K562 (cell line): ENCODE data around the gene FTO. TPM values are rescaled to one million over a fixed set of nuclear protein-coding genes. Genes with fewer than 3 reads are reported as not detected.

ENCODE experiments used
- ATAC-seq: fragments of 200-7000 bp; cut with Tn5 transposase; 3 replicates; pipeline ENCODE4 v1.9.1; 2020; ENCODE audit warnings: moderate library complexity
- BruUV-seq: library from RNA; stranded (reverse); fragments of 400-500 nt; replicated peaks from 2 replicates; lab custom pipeline; 2021; lab: Mats Ljungman, UMichigan
- CTCF ChIA-PET: fragments of 300-600 bp; formaldehyde crosslinking; extraction: SDS; loops from one replicate; lab custom pipeline; 2021; ENCODE audit warnings: low intra/inter-chr PET ratio; lab: Yijun Ruan, JAX
- POLR2A ChIA-PET: fragments of 300-600, 350-650 bp; sonication (Branson Sonifier 250); formaldehyde crosslinking; extraction: SDS; loops from one replicate; lab custom pipeline; 2021; ENCODE audit warnings: antibody characterized with exemption, inconsistent platforms; lab: Yijun Ruan, JAX
- DNase-seq, 4 experiments: peaks; one replicate each; pipeline versions ENCODE4 v3.0.0 to v3.0.0-alpha.2; 2011 to 2018; ENCODE audit warnings: low spot score in 3 of 4, mixed read lengths in 3 of 4; ENCODE audit errors: extremely low read depth in 1 of 4
- FAIRE-seq: peaks from 2 replicates; lab custom pipeline; 2011; peaks lifted over from hg19 to GRCh38; lab: Jason Lieb, UNC
- H2AFZ ChIP-seq: 2 replicates; pipeline ENCODE4 v1.6.0; 2011; ENCODE audit warnings: low read depth, low read length, control low read depth, inconsistent platforms
- H3K27ac ChIP-seq: fragments of 200-600 bp; 3 replicates; pipeline ENCODE4 v1.8.0; 2011; ENCODE audit warnings: low read depth, mild to moderate bottlenecking, control low read depth, inconsistent platforms, low read length, moderate library complexity, mixed read lengths; ENCODE audit errors: extremely low read depth
- H3K27me3 ChIP-seq, 2 experiments: fragments of 300-600 bp in 1 of 2; 2 replicates in 1 of 2; 3 replicates in 1 of 2; pipeline versions ENCODE4 v1.6.0 to v1.8.0; 2011; ENCODE audit warnings: inconsistent platforms in 2 of 2, low read length in 2 of 2, mild to moderate bottlenecking in 1 of 2, mixed read lengths in 1 of 2, moderate library complexity in 1 of 2; ENCODE audit not compliant: control insufficient read depth in 2 of 2, insufficient read depth in 2 of 2
- H3K36me3 ChIP-seq: fragments of 300-600 bp; 3 replicates; pipeline ENCODE4 v1.8.0; 2011; ENCODE audit warnings: mild to moderate bottlenecking, low read length, inconsistent platforms; ENCODE audit not compliant: control insufficient read depth, insufficient read depth
- H3K4me1 ChIP-seq, 2 experiments: fragments of 200-600 bp in 1 of 2; replicated peaks in 1 of 2; 2 replicates in 1 of 2; 3 replicates in 1 of 2; pipeline versions ENCODE4 v1.5.1 to v1.8.0; 2011; ENCODE audit warnings: inconsistent platforms in 2 of 2, low read length in 2 of 2, mild to moderate bottlenecking in 1 of 2, mixed read lengths in 1 of 2, moderate library complexity in 1 of 2; ENCODE audit not compliant: control insufficient read depth in 2 of 2, insufficient read depth in 2 of 2
- H3K4me2 ChIP-seq: 2 replicates; pipeline ENCODE4 v1.6.1; 2011; ENCODE audit warnings: low read length, control low read depth, inconsistent platforms, mixed read lengths; ENCODE audit not compliant: insufficient read depth
- H3K4me3 ChIP-seq: fragments of 200-600 bp; sonication (generic), shearing (Covaris generic); 2 replicates; pipeline ENCODE4 v1.5.1; 2016; ENCODE audit warnings: control low read depth, inconsistent platforms
- H3K79me2 ChIP-seq: fragments of 200-600 bp; 3 replicates; pipeline ENCODE4 v1.8.0; 2011; ENCODE audit warnings: low read length, inconsistent platforms; ENCODE audit not compliant: control insufficient read depth, insufficient read depth
- H3K9ac ChIP-seq, 2 experiments: 2 replicates each; pipeline versions ENCODE4 v1.6.0 to v1.6.1; 2011; ENCODE audit warnings: low read depth in 2 of 2, low read length in 2 of 2, control low read depth in 1 of 2, inconsistent platforms in 1 of 2, mild to moderate bottlenecking in 1 of 2, mixed read lengths in 1 of 2; ENCODE audit not compliant: insufficient read depth in 1 of 2
- H3K9me1 ChIP-seq: one replicate; pipeline ENCODE4 v1.6.0; 2011; ENCODE audit warnings: inconsistent platforms, mild to moderate bottlenecking, low read length, moderate library complexity; ENCODE audit not compliant: control insufficient read depth, insufficient read depth
- H3K9me3 ChIP-seq: replicated peaks from 2 replicates; pipeline ENCODE4 v1.5.1; 2011; ENCODE audit warnings: low read depth, low read length, inconsistent platforms; ENCODE audit not compliant: control insufficient read depth, insufficient read depth
- H4K20me1 ChIP-seq: replicated peaks from 2 replicates; pipeline ENCODE4 v1.6.1; 2011; ENCODE audit warnings: low read length, inconsistent platforms, mixed read lengths; ENCODE audit not compliant: control insufficient read depth, insufficient read depth
- C11orf30 ChIP-seq: fragments of 450-650 bp; IDR thresholded peaks from 2 replicates; pipeline ENCODE4 v1.6.1; 2016; ENCODE audit warnings: low read depth, mild to moderate bottlenecking
- MAFG ChIP-seq: fragments of 450-650 bp; conservative IDR thresholded peaks from 2 replicates; pipeline ENCODE4 v1.6.1; 2016; ENCODE audit warnings: missing genetic modification characterization, missing compliant biosample characterization
- PHF20 ChIP-seq: fragments of 450-650 bp; IDR thresholded peaks from 2 replicates; pipeline ENCODE4 v1.6.1; 2018; ENCODE audit not compliant: partially characterized antibody
- RAD21 ChIP-seq, 2 experiments: fragments of 250-450 bp in 1 of 2; fragments of 450-650 bp in 1 of 2; sonication (Bioruptor Pico) in 1 of 2; formaldehyde crosslinking in 1 of 2; IDR thresholded peaks in 1 of 2; conservative IDR thresholded peaks in 1 of 2; 2 replicates each; pipeline versions ENCODE4 v1.4.0 to v1.8.0; 2020 to 2022; ENCODE audit warnings: mild to moderate bottlenecking in 2 of 2, moderate library complexity in 1 of 2
- SLC30A9 ChIP-seq: fragments of 250-450 bp; sonication (Bioruptor Pico); IDR thresholded peaks from 2 replicates; pipeline ENCODE4 v1.8.0; 2022; ENCODE audit warnings: mild to moderate bottlenecking, moderate library complexity
- ZNF24 ChIP-seq: fragments of 450-650 bp; IDR thresholded peaks from 2 replicates; pipeline ENCODE4 v1.6.1; 2016
- ZNF282 ChIP-seq: sonication (generic); formaldehyde crosslinking; IDR thresholded peaks from 2 replicates; pipeline ENCODE4 v1.8.1; 2023; ENCODE audit warnings: missing genetic modification reagents
- ZNF316 ChIP-seq: fragments of 450-650 bp; IDR thresholded peaks from 2 replicates; pipeline ENCODE4 v1.6.1; 2016
- WGBS: fragments of 100-300 bp; shearing (Covaris generic); methylation state at CpG from one replicate; pipeline ENCODE4 v1.1.6; 2016; ENCODE audit warnings: low coverage, mixed read lengths; ENCODE audit not compliant: insufficient coverage; ENCODE audit errors: missing lambda C conversion rate; 5-methylcytosine and 5-hydroxymethylcytosine counted together
- in situ Hi-C: fragments of 300-500 bp; cut with MboI; formaldehyde crosslinking; loops from 4 replicates; pipeline ENCODE4 v1.15.0; 2018; ENCODE audit warnings: inconsistent platforms, mixed read lengths
- intact Hi-C: fragments of 100-400 bp; cut with micrococcal nuclease; formaldehyde crosslinking; loops from 2 replicates; pipeline ENCODE4 v1.14.2; 2022
- polyA plus RNA-seq, 8 experiments: library from polyadenylated mRNA; depleted of rRNA in 4 of 8; stranded (reverse) in 5 of 8; unstranded in 3 of 8; fragments of >200 nt; fragmentation: Nextera tagmentation in 2 of 8; fragmentation: Illumina TruSeq in 1 of 8; extraction: Ambion mirVana in 2 of 8; extraction: Trizol in 1 of 8; gene quantifications; 2 replicates each; pipeline versions ENCODE4 v1.2.1 to v1.2.3, GENCODE V29; 2011 to 2014; ENCODE audit warnings: inconsistent platforms in 1 of 8, missing spikeins in 1 of 8
- total RNA-seq, 7 experiments: library from RNA; depleted of rRNA in 6 of 7; stranded (reverse); fragments of >200 nt in 6 of 7; fragmentation: Illumina TruSeq in 2 of 7; extraction: Trizol in 2 of 7; gene quantifications; 2 replicates each; pipeline versions ENCODE4 v1.2.1 to v1.2.3, GENCODE V29; 2011 to 2021; ENCODE audit warnings: low replicate concordance in 1 of 7
- TF ChIP-seq, protein P1 (sequence below): IDR thresholded peaks from 2 replicates; pipeline ENCODE4 v1.6.1; 2011; ENCODE audit warnings: borderline replicate concordance, low read depth, mild to moderate bottlenecking, moderate library complexity, low read length; ENCODE audit not compliant: insufficient read depth, poor library complexity, severe bottlenecking
- TF ChIP-seq, protein P2 (sequence below), 3 experiments: IDR thresholded peaks in 2 of 3; conservative IDR thresholded peaks in 1 of 3; 2 replicates each; pipeline ENCODE4 v1.5.1; 2011 to 2012; ENCODE audit warnings: low read length in 3 of 3, mild to moderate bottlenecking in 3 of 3, control low read depth in 2 of 3, improper control_type of control experiment in 1 of 3, inconsistent platforms in 1 of 3, low read depth in 1 of 3, mixed read lengths in 1 of 3, moderate library complexity in 1 of 3; ENCODE audit not compliant: insufficient read depth in 2 of 3
- TF ChIP-seq, protein P3 (sequence below): sonication (generic); IDR thresholded peaks from 2 replicates; pipeline ENCODE4 v1.6.1; 2016

Gene FTO
- total and polyA plus RNA-seq, 9 of the 15 experiments (the other 6 are each of a cell fraction or from before 2014, with no cell fraction given) = 11.3 to 27.7 (median 25.5) TPM

DNA sequence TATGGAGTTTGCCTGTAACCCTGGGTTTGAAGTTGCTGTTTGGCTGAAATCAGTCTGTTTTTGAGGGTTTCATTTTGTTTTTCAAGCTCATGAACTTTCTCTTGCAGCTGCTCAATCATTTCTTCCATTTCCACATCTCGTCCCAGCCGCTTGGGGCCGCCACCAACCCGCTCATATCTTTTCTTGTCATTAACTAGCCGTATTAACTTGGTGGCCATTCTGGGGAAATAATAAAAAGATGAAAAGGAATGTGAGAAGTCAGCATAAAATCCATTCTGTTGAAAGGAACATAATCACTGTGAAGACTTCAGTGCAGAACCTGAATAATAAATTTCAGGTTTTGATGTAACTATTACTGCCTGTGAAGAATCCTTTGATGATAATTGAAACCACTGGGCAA, 11.8 kb upstream of the FTO start:
- peak; percentile 61; the same call in 1 of the 2 replicates for TF ChIP-seq C11orf30
- TF ChIP-seq, protein P1, sequence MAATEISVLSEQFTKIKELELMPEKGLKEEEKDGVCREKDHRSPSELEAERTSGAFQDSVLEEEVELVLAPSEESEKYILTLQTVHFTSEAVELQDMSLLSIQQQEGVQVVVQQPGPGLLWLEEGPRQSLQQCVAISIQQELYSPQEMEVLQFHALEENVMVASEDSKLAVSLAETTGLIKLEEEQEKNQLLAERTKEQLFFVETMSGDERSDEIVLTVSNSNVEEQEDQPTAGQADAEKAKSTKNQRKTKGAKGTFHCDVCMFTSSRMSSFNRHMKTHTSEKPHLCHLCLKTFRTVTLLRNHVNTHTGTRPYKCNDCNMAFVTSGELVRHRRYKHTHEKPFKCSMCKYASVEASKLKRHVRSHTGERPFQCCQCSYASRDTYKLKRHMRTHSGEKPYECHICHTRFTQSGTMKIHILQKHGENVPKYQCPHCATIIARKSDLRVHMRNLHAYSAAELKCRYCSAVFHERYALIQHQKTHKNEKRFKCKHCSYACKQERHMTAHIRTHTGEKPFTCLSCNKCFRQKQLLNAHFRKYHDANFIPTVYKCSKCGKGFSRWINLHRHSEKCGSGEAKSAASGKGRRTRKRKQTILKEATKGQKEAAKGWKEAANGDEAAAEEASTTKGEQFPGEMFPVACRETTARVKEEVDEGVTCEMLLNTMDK = peak; percentile 47
- peak; percentile 96 for TF ChIP-seq ZNF24
- TF ChIP-seq, protein P2, sequence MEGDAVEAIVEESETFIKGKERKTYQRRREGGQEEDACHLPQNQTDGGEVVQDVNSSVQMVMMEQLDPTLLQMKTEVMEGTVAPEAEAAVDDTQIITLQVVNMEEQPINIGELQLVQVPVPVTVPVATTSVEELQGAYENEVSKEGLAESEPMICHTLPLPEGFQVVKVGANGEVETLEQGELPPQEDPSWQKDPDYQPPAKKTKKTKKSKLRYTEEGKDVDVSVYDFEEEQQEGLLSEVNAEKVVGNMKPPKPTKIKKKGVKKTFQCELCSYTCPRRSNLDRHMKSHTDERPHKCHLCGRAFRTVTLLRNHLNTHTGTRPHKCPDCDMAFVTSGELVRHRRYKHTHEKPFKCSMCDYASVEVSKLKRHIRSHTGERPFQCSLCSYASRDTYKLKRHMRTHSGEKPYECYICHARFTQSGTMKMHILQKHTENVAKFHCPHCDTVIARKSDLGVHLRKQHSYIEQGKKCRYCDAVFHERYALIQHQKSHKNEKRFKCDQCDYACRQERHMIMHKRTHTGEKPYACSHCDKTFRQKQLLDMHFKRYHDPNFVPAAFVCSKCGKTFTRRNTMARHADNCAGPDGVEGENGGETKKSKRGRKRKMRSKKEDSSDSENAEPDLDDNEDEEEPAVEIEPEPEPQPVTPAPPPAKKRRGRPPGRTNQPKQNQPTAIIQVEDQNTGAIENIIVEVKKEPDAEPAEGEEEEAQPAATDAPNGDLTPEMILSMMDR (IDR thresholded peaks at IDR 0.05 in 2 of 3, conservative IDR thresholded peaks at IDR 0.05 in 1 of 3; ENCODE audit: insufficient read depth in 2 of 3, low read depth in 1 of 3, low read length in 3 of 3) = peak; percentile 31 to 58 (median 50); a peak in 5 of 6 replicates
- TF ChIP-seq, protein P3, sequence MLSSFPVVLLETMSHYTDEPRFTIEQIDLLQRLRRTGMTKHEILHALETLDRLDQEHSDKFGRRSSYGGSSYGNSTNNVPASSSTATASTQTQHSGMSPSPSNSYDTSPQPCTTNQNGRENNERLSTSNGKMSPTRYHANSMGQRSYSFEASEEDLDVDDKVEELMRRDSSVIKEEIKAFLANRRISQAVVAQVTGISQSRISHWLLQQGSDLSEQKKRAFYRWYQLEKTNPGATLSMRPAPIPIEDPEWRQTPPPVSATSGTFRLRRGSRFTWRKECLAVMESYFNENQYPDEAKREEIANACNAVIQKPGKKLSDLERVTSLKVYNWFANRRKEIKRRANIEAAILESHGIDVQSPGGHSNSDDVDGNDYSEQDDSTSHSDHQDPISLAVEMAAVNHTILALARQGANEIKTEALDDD = peak; percentile 42; the same call in 1 of the 2 replicates
- peak; percentile 57; the same call in 1 of the 2 replicates for TF ChIP-seq MAFG
- no peak for TF ChIP-seq ZNF282 (CRISPR knock-in tag)
- peak; percentile 76 for TF ChIP-seq ZNF316
- peak; percentile 19 to 33; a peak in 2 of 4 replicates for TF ChIP-seq RAD21 (CRISPR knock-in tag; conservative IDR thresholded peaks at IDR 0.05 in 1 of 2, IDR thresholded peaks at IDR 0.05 in 1 of 2)
- TF ChIP-seq PHF20 = no peak
- TF ChIP-seq SLC30A9 (CRISPR knock-in tag) = no peak
- BruUV-seq = no TSS peak
- Histone ChIP-seq H3K4me2 (no peak overlapping the region), H3K36me3 (0 out of 3 replicates have a peak, but pooled peaks cover 5% of the 10 kb centered on the region), H3K27ac (no peak overlapping the region), H3K9me1 (no peaks in the 10 kb centered on the region), H3K4me3 (no peak overlapping the region), H3K9me3 (no peaks in the 10 kb centered on the region), H4K20me1 (no peaks in the 10 kb centered on the region), H3K27me3 (no peaks in the 10 kb centered on the region), H3K79me2 (no peaks in the 10 kb centered on the region), H3K4me1 (no peaks in the 10 kb centered on the region), H2AFZ (no peak overlapping the region), H3K9ac (no peak overlapping the region)
- DNase-seq (peak in 1 of 4 experiments; percentile 36), FAIRE-seq (no peak), ATAC-seq (no peak)
- in situ Hi-C loops = no loop called here
- intact Hi-C loops = no loop called here
- POLR2A ChIA-PET = interaction anchor here (1.3 kb wide), 1 partner anchor 9 kb away, joined by 5 read pairs; no protein-coding TSS in a partner anchor
- 37% methylated on average over 5 of the region's 5 CpGs for WGBS
- CTCF ChIA-PET = no interaction called here
